Measurements from ENCODE around the gene PTH2R.
"Not testable (repeated sequence)": the region's sequence is repeated elsewhere in the genome, so short reads cannot be mapped to it uniquely, and the experiment has no call there.

Gene PTH2R

GRCh38 chr2:208488686-208489564, 82.3 kb downstream of the PTH2R start:
- DNase-seq: peak; percentile 30

GRCh38 chr2:208489687-208490086, 83.1 kb downstream of the PTH2R start:
- DNase-seq: peak; percentile 97

- DNase-seq: peak; percentile 43
Observed at GRCh38 chr2:208490492-208490891, 83.9 kb downstream of the PTH2R start.

- DNase-seq: no peak
Observed at GRCh38 chr2:208491641-208492040, 85.0 kb downstream of the PTH2R start.

- no peak for DNase-seq
Observed at GRCh38 chr2:208492069-208492468, 85.5 kb downstream of the PTH2R start.

GRCh38 chr2:208493186-208493585, 86.6 kb downstream of the PTH2R start:
- DNase-seq: no peak

- no peak for DNase-seq
Observed at GRCh38 chr2:208496129-208496528, 89.5 kb downstream of the PTH2R start.

GRCh38 chr2:208501206-208501605, 94.6 kb downstream of the PTH2R start:
- DNase-seq: peak; percentile 97

GRCh38 chr2:208502288-208502687, 95.7 kb downstream of the PTH2R start:
- peak; percentile 26 for DNase-seq

GRCh38 chr2:208505365-208505764, 98.8 kb downstream of the PTH2R start:
- DNase-seq: not testable (repeated sequence)

- no peak for DNase-seq
Observed at GRCh38 chr2:208509586-208509985, 103.0 kb downstream of the PTH2R start.

GRCh38 chr2:208511016-208511415, 104.4 kb downstream of the PTH2R start:
- no peak for DNase-seq

GRCh38 chr2:208511573-208511972, 105.0 kb downstream of the PTH2R start:
- no peak for DNase-seq

GRCh38 chr2:208515099-208515498, 108.5 kb downstream of the PTH2R start:
- DNase-seq: no peak

GRCh38 chr2:208523069-208523468, 116.5 kb downstream of the PTH2R start:
- not testable (repeated sequence) for DNase-seq

- not testable (repeated sequence) for DNase-seq
Observed at GRCh38 chr2:208525165-208525564, 118.6 kb downstream of the PTH2R start.

GRCh38 chr2:208529796-208530195, 123.2 kb downstream of the PTH2R start:
- DNase-seq: no peak

GRCh38 chr2:208531361-208531760, 124.8 kb downstream of the PTH2R start:
- DNase-seq: no peak

- DNase-seq: not testable (repeated sequence)
Observed at GRCh38 chr2:208535578-208535977, 129.0 kb downstream of the PTH2R start.

GRCh38 chr2:208541461-208541988, 134.9 kb downstream of the PTH2R start:
- DNase-seq: no peak

- no peak for DNase-seq
Observed at GRCh38 chr2:208541989-208542464, 135.4 kb downstream of the PTH2R start.

GRCh38 chr2:208542465-208543041, 136.0 kb downstream of the PTH2R start:
- DNase-seq: no peak
